Activated CD4-positive, alpha-beta T cell treated with anti-CD3 and anti-CD28 coated beads for 24 hours (primary cell): ENCODE results near the gene LRRC56.
"Not testable (repeated sequence)": the region's sequence is repeated elsewhere in the genome, so short reads cannot be mapped to it uniquely, and the experiment has no call there.

Experiments
- DNase-seq, 2 donors: peaks; one replicate each; pipeline ENCODE4 v3.0.0-alpha.2; 2020; ENCODE audit warnings: low read depth in 2 of 2

The LRRC56 gene

DNA sequence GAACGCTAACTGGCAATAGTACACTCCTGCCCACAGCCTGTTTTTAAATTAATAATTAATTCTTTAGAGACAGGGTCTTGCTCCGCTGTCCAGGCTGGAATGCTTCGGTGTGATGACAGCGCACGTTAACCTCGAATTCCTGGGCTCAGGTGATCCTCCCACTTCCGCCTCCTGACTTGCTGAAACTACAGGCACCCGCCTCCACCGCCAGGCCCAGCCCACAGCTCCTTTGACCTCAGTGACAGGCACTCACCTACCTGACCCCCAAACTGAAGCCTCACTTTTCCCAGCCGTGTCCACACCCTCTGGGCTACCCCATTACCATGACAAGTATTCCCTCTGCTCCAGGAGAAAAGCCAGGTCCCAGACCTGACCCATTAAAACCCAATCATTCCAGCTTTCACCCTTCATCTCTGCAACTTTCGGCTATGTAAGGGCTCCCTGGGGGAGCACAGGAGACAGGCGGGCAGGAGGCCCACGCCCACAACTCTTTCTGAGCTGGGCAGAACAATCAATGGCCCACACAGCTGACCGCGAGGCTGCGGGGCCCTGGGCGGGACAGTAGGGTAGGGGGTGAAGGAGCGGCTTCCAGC lies 22.5 kb downstream of the LRRC56 start:
- no peak for DNase-seq

- peak; percentile 93 to 94 for DNase-seq
Observed at GRCh38 chr11:560305-561147, 23.2 kb downstream of the LRRC56 start, which contains the start of the genes LMNTD2 and RASSF7. Gene LMNTD2, minus strand, starts transcription at chr11:560738. Its CDS starts 22 bp downstream, at chr11:560716. Gene RASSF7, plus strand, starts transcription at chr11:560970. Its CDS starts 799 bp downstream, at chr11:561769.

GRCh38 chr11:561148-562003 lies 24.0 kb downstream of the LRRC56 start:
- DNase-seq = no peak

GRCh38 chr11:562046-562645 lies 24.8 kb downstream of the LRRC56 start:
- no peak for DNase-seq

GRCh38 chr11:563066-563811 lies 25.9 kb downstream of the LRRC56 start:
- no peak for DNase-seq

- DNase-seq = no peak
Observed at GRCh38 chr11:563812-564578, 26.7 kb downstream of the LRRC56 start.

DNA sequence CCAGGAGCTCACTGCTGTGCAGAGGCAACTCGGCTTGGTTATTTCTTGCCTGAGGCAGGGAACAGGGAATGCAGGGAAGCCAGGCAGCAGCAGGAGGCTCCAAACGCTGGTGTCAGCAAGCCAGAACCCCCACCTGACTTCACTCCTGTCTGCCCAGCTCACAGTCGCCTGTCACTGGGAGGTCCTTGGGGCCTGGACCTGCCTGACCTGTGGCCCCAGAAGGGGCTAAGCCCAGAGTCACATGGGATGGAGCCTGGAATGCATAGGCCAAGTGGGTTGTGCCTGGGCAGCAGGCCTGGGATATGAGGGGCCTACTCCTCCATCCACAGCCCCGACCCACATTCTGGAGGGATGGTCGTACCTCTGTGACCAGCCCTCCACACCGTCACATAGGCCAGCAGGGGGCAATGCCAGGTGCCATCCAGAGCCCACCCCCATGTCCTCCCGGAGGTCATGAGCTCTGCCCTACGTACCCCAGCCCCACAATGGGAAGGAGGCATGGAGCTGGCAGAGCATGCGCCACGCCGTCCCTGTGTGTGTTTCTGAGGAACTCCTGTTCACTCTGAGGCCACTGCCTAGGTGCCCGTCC lies 28.7 kb downstream of the LRRC56 start:
- DNase-seq = no peak

DNA sequence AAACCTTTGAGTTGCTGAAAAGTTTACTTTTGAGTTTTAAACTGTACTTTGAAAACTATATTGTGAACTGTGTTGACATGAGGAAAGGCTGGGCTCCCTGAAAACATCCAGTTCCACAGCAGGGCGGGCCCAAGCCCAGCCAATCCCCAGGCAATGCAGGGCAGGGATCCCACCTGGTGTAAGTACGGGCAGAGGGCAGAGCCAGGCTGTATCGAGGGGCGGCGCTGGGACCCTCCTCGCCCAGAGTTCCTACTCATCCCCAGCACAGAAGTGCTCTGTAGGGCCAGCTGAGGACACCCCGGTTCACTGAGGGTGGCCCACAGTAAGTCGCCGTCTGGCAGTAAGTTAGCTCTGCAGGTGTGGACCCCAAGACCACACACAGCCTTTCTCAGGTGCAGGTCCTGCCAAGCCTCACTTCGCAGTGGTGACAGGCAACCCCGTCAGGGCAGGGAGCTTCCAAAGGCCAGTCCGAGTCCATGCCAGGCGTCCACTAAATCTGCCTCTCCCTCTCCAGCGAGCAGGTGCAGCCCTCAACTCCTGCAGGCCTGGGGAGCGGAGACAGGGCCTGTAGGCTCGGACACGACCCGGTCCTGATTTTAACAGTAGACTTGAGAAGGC lies 29.8 kb downstream of the LRRC56 start:
- no peak for DNase-seq

DNA sequence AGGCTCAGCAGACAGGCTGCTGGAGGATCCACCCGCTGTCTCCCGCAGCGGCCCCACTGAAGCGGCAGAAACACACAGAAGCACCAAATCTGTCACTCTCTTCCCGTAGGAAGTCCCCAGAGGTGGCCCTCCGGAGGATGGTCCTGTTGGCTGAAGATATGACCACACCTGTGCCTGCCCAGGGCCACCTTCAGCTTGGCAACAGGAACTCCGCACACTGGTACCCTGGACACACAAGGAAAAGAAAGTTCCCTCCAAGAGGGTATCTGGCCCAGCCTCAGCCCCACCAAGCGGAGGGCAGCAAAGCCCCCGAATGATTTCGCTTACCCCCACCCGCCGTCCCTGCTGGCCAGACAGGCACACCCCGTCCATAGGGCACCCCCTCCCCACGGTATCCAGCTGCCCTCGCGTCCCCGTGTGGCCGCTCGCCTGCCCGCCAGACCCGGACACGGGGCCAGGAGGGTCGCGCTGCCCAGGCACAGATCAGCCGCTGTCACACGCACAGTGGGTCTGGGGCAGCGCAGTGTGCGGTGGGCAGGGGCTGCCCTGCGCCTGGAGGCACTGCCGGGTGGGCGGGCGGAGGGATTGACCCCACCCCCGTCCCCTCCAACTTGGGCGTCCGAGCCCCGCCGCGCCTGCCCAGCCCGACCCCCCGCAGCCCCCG lies 30.4 kb downstream of the LRRC56 start:
- no peak for DNase-seq

- peak; percentile 77 to 91 for DNase-seq
Observed at GRCh38 chr11:568306-569157, 31.2 kb downstream of the LRRC56 start.

- no peak for DNase-seq
Observed at GRCh38 chr11:569158-569885, 32.0 kb downstream of the LRRC56 start.

DNA sequence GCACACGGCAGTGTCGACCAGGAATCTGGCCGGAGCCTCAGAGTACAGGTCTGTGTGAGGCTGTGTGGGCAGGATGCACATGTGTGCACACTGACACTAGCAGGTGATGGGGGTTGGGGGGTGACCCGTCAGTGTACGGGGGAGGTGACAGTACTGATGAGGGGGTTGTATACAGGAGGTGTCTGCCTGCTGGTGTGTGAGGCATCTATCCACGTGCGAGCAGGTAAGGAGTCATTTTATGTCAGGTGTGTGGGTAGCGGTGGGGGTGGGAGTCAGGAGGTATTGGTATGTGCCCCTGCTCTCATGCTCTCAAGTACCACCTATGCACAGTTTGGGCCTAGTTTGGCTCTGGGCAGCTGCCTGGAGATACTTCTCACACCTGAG lies 34.5 kb downstream of the LRRC56 start:
- DNase-seq = no peak

DNA sequence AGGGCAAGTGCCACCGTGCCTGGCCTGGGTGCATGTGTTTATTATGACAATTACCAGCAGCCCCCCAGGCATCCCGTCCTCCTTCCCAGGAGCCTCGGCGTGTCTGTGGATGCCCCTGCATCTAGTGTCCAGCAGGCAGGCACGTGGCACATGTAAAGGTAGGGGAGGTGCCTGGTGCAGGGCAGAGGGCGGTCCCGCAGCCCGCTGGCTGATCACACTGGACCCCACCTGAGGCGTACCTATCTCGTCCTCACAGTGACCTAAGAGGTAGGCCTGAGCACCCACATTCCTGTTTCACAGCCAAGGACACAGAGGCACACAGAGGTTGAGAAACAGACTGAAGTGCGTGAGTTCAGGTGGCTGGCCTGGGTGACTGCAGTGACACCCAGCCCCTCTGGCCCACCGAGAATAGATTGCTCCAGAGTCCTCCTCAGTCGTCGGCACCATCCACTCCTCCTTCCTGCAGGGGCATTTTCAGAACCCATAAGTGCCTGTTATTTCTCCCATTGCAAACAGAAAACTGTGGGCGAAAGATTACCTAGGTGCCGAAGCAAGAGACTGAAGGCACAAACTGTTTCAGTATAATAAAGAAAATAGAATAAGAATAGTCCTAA lies 35.9 kb downstream of the LRRC56 start:
- no peak for DNase-seq

- DNase-seq = not testable (repeated sequence)
Observed at GRCh38 chr11:574031-574570, 36.8 kb downstream of the LRRC56 start.

GRCh38 chr11:574632-575312 lies 37.4 kb downstream of the LRRC56 start:
- DNase-seq = no peak
